ENCODE data around the gene CACNB4. TPM values are rescaled to one million over a fixed set of nuclear protein-coding genes. Genes with fewer than 3 reads are reported as not detected.

Gene CACNB4
- total and polyA plus RNA-seq, 10 of the 15 experiments (the other 5 are each of a cell fraction or from before 2014, with no cell fraction given): 2.0 to 21.6 (median 9.3) TPM

DNA sequence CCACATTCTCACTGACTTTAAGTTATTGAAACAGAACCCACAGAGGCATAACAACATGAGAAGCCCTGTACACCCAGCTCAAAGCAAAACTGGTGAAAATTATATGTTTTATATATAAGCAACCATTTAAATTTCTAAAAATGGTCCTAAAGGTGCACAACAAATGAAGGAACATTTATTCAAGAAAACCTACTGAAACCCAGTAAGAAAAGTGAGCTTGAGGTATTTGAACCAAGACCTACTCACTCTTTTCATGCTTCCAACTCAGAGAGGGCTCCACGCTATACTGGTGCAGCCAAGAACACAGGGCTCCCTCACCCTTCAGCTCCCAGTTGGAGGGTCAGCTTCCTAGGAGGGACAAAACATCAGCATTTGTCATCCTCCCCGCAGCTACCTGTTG is 2.1 kb upstream of the CACNB4 start:
- H3K27ac ChIP-seq (ENCODE audit: control insufficient read depth, insufficient read depth): no peak overlapping the region
- no peak overlapping the region for H2AFZ ChIP-seq (ENCODE audit: control insufficient read depth, low read depth, low read length)
- CTCF ChIA-PET: interaction anchor here (1.4 kb wide), 1 partner anchor 13 kb away, joined by 3 read pairs; no protein-coding TSS in a partner anchor
- no peaks in the 10 kb centered on the region for H3K9me3 ChIP-seq (replicated peaks; ENCODE audit: control insufficient read depth, insufficient read depth, low read length)
- no peak overlapping the region for H3K4me2 ChIP-seq (ENCODE audit: control insufficient read depth, insufficient read depth)
- intact Hi-C loops (cut with micrococcal nuclease; ENCODE audit: unreplicated experiment): no loop called here
- no peaks in the 10 kb centered on the region for H4K20me1 ChIP-seq (ENCODE audit: control insufficient read depth, insufficient read depth)
- SMC1A ChIA-PET (ENCODE audit: uncharacterized antibody, unreplicated experiment): no interaction called here
- no peak overlapping the region for H3K9ac ChIP-seq (ENCODE audit: control insufficient read depth, insufficient read depth, low read length)
- peaks cover 5% of the 10 kb centered on the region in 2 experiments; a peak in 2 of 4 replicates for H3K27me3 ChIP-seq (replicated peaks in 1 of 2; ENCODE audit: control insufficient read depth in 2 of 2, insufficient read depth in 2 of 2, low read length in 1 of 2)
- no peak overlapping the region for H3K4me3 ChIP-seq
- no peaks in the 10 kb centered on the region for H3K36me3 ChIP-seq (ENCODE audit: control insufficient read depth in 2 of 2, insufficient read depth in 2 of 2, low read length in 1 of 2)
- no peak for TF ChIP-seq KAT2A (conservative IDR thresholded peaks at IDR 0.05; ENCODE audit: control insufficient read depth, low read depth, low read length)
- no peak for FAIRE-seq
- DNase-seq (ENCODE audit: low read depth, low spot score): no peak
- H3K4me1 ChIP-seq (ENCODE audit: control insufficient read depth, insufficient read depth, low read length): peaks cover 5% of the 10 kb centered on the region
- 100% methylated on average over 2 of the region's 2 CpGs for WGBS (ENCODE audit: insufficient coverage, insufficient replicate concordance, low lambda C conversion rate, missing lambda C conversion rate)
- H3K79me2 ChIP-seq (ENCODE audit: control insufficient read depth, insufficient read depth, low read length): 0 out of 2 replicates have a peak, but pooled peaks cover 5% of the 10 kb centered on the region
- POLR2A ChIA-PET: no interaction called here
- RAD21 ChIA-PET (ENCODE audit: unreplicated experiment): no interaction called here
- BruUV-seq (replicated peaks): no TSS peak
- no peak for ATAC-seq
- in situ Hi-C loops (cut with MboI): no loop called here

- RAD21 ChIA-PET (ENCODE audit: unreplicated experiment): no interaction called here
- CTCF ChIA-PET: no interaction called here
- TF ChIP-seq IKZF1 (conservative IDR thresholded peaks at IDR 0.05) (0 out of 2 replicates have a peak, but pooled peaks have one; percentile 3), MEF2B (IDR thresholded peaks at IDR 0.05; ENCODE audit: partially characterized antibody, poor library complexity, severe bottlenecking) (no peak), MYB (IDR thresholded peaks at IDR 0.05; ENCODE audit: borderline replicate concordance, low read depth, low read length) (no peak), RUNX3 (IDR thresholded peaks at IDR 0.05; ENCODE audit: low read length) (peak; percentile 25; the same call in 1 of the 2 replicates), MYC (IDR thresholded peaks at IDR 0.05; ENCODE audit: insufficient read depth, insufficient read length, insufficient replicate concordance, low read length, severe bottlenecking) (no peak), NFXL1 (IDR thresholded peaks at IDR 0.05; ENCODE audit: borderline replicate concordance) (no peak), JUND (IDR thresholded peaks at IDR 0.05; ENCODE audit: low read depth, low read length) (no peak)
- TF ChIP-seq, protein P1, sequence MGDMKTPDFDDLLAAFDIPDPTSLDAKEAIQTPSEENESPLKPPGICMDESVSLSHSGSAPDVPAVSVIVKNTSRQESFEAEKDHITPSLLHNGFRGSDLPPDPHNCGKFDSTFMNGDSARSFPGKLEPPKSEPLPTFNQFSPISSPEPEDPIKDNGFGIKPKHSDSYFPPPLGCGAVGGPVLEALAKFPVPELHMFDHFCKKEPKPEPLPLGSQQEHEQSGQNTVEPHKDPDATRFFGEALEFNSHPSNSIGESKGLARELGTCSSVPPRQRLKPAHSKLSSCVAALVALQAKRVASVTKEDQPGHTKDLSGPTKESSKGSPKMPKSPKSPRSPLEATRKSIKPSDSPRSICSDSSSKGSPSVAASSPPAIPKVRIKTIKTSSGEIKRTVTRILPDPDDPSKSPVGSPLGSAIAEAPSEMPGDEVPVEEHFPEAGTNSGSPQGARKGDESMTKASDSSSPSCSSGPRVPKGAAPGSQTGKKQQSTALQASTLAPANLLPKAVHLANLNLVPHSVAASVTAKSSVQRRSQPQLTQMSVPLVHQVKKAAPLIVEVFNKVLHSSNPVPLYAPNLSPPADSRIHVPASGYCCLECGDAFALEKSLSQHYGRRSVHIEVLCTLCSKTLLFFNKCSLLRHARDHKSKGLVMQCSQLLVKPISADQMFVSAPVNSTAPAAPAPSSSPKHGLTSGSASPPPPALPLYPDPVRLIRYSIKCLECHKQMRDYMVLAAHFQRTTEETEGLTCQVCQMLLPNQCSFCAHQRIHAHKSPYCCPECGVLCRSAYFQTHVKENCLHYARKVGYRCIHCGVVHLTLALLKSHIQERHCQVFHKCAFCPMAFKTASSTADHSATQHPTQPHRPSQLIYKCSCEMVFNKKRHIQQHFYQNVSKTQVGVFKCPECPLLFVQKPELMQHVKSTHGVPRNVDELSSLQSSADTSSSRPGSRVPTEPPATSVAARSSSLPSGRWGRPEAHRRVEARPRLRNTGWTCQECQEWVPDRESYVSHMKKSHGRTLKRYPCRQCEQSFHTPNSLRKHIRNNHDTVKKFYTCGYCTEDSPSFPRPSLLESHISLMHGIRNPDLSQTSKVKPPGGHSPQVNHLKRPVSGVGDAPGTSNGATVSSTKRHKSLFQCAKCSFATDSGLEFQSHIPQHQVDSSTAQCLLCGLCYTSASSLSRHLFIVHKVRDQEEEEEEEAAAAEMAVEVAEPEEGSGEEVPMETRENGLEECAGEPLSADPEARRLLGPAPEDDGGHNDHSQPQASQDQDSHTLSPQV (IDR thresholded peaks at IDR 0.05): no peak
- Histone ChIP-seq H3K4me3 (peak overlapping the region; percentile 76), H3K9ac (ENCODE audit: control insufficient read depth, insufficient read depth, low read length) (peak overlapping the region; percentile 62; the same call in 1 of the 2 replicates), H3K27ac (ENCODE audit: control insufficient read depth, insufficient read depth) (no peak overlapping the region), H2AFZ (ENCODE audit: control insufficient read depth, low read depth, low read length) (peak overlapping the region; percentile 79), H3K79me2 (ENCODE audit: control insufficient read depth, insufficient read depth, low read length) (0 out of 2 replicates have a peak, but pooled peaks cover 5% of the 10 kb centered on the region), H3K27me3 (replicated peaks in 1 of 2; ENCODE audit: control insufficient read depth in 2 of 2, insufficient read depth in 2 of 2, low read length in 1 of 2) (peaks cover 5% of the 10 kb centered on the region in 2 experiments; a peak in 2 of 4 replicates), H3K4me2 (ENCODE audit: control insufficient read depth, insufficient read depth) (peak overlapping the region; percentile 94), H3K9me3 (replicated peaks; ENCODE audit: control insufficient read depth, insufficient read depth, low read length) (no peaks in the 10 kb centered on the region), H3K36me3 (ENCODE audit: control insufficient read depth in 2 of 2, insufficient read depth in 2 of 2, low read length in 1 of 2) (no peaks in the 10 kb centered on the region), H3K4me1 (ENCODE audit: control insufficient read depth, insufficient read depth, low read length) (peaks cover 5% of the 10 kb centered on the region), H4K20me1 (ENCODE audit: control insufficient read depth, insufficient read depth) (no peaks in the 10 kb centered on the region)
- FAIRE-seq (no peak), ATAC-seq (peak; percentile 16), DNase-seq (ENCODE audit: low read depth, low spot score) (no peak)
- WGBS (ENCODE audit: insufficient coverage, insufficient replicate concordance, low lambda C conversion rate, missing lambda C conversion rate): 27% methylated on average over 19 of the region's 19 CpGs
- no TSS peak for BruUV-seq (replicated peaks)
- POLR2A ChIA-PET: no interaction called here
- SMC1A ChIA-PET (ENCODE audit: uncharacterized antibody, unreplicated experiment): no interaction called here
- intact Hi-C loops (cut with micrococcal nuclease; ENCODE audit: unreplicated experiment) (no loop called here), in situ Hi-C loops (cut with MboI) (no loop called here)
These were observed 665 bp upstream of the CACNB4 start for GRCh38 chr2:152099367-152100050.
